ENCODE data around the gene KNOP1. TPM values are rescaled to one million over a fixed set of nuclear protein-coding genes. Genes with fewer than 3 reads are reported as not detected.
A peak's percentile ranks its signal among the peaks of the same experiment; 100 is the strongest.

Gene KNOP1
- total RNA-seq, 1 experiment from 2014 or later: 3.6 TPM

- H3K36me3 ChIP-seq (ENCODE audit: insufficient read depth, low read length): no peaks in the 10 kb centered on the region
- H3K79me2 ChIP-seq (ENCODE audit: low read length): no peaks in the 10 kb centered on the region
- H2AFZ ChIP-seq (ENCODE audit: low read length): no peak overlapping the region
- no peaks in the 10 kb centered on the region for H3K9me3 ChIP-seq (ENCODE audit: low read length)
- no peaks in the 10 kb centered on the region for H4K20me1 ChIP-seq (ENCODE audit: insufficient read depth, low read depth, low read length)
- H3K4me2 ChIP-seq (ENCODE audit: low read depth, low read length, poor library complexity, severe bottlenecking): no peak overlapping the region
- no peak overlapping the region for H3K27ac ChIP-seq (ENCODE audit: low read length)
- H3K4me3 ChIP-seq (ENCODE audit: low read length): no peak overlapping the region
- H3K27me3 ChIP-seq (ENCODE audit: low read length): no peaks in the 10 kb centered on the region
- peak; percentile 27 for DNase-seq
- H3K4me1 ChIP-seq (ENCODE audit: low read length): no peaks in the 10 kb centered on the region
- H3K9me2 ChIP-seq (replicated peaks; ENCODE audit: insufficient read depth, low read length): no peaks in the 10 kb centered on the region
- H3K9ac ChIP-seq (ENCODE audit: low read length): no peak overlapping the region
Observed at GRCh38 chr16:19698480-19699465, 19.3 kb downstream of the KNOP1 start.

GRCh38 chr16:19697756-19698318 is 20.2 kb downstream of the KNOP1 start:
- Histone ChIP-seq H3K27me3 (ENCODE audit: low read length) (no peaks in the 10 kb centered on the region), H3K36me3 (ENCODE audit: insufficient read depth, low read length) (no peaks in the 10 kb centered on the region), H2AFZ (ENCODE audit: low read length) (no peak overlapping the region), H3K79me2 (ENCODE audit: low read length) (no peaks in the 10 kb centered on the region), H4K20me1 (ENCODE audit: insufficient read depth, low read depth, low read length) (no peaks in the 10 kb centered on the region), H3K9me3 (ENCODE audit: low read length) (no peaks in the 10 kb centered on the region), H3K4me2 (ENCODE audit: low read depth, low read length, poor library complexity, severe bottlenecking) (no peak overlapping the region), H3K4me3 (ENCODE audit: low read length) (no peak overlapping the region), H3K9me2 (replicated peaks; ENCODE audit: insufficient read depth, low read length) (no peaks in the 10 kb centered on the region), H3K9ac (ENCODE audit: low read length) (no peak overlapping the region), H3K27ac (ENCODE audit: low read length) (no peak overlapping the region), H3K4me1 (ENCODE audit: low read length) (no peaks in the 10 kb centered on the region)
- peak; percentile 22 for DNase-seq

- Histone ChIP-seq H3K9me3 (ENCODE audit: low read length) (no peaks in the 10 kb centered on the region), H3K4me2 (ENCODE audit: low read depth, low read length, poor library complexity, severe bottlenecking) (no peak overlapping the region), H2AFZ (ENCODE audit: low read length) (no peak overlapping the region), H3K4me1 (ENCODE audit: low read length) (no peaks in the 10 kb centered on the region), H4K20me1 (ENCODE audit: insufficient read depth, low read depth, low read length) (no peaks in the 10 kb centered on the region), H3K27me3 (ENCODE audit: low read length) (no peaks in the 10 kb centered on the region), H3K36me3 (ENCODE audit: insufficient read depth, low read length) (no peaks in the 10 kb centered on the region), H3K9me2 (replicated peaks; ENCODE audit: insufficient read depth, low read length) (no peaks in the 10 kb centered on the region), H3K27ac (ENCODE audit: low read length) (no peak overlapping the region), H3K79me2 (ENCODE audit: low read length) (no peaks in the 10 kb centered on the region), H3K4me3 (ENCODE audit: low read length) (no peak overlapping the region), H3K9ac (ENCODE audit: low read length) (no peak overlapping the region)
- peak; percentile 10 for DNase-seq
Observed at GRCh38 chr16:19696961-19697360, 21.1 kb downstream of the KNOP1 start.

- Histone ChIP-seq H3K4me1 (ENCODE audit: low read length) (no peaks in the 10 kb centered on the region), H3K27ac (ENCODE audit: low read length) (no peak overlapping the region)
- peak; percentile 23 for DNase-seq
Observed at GRCh38 chr16:19696328-19696727, 21.7 kb downstream of the KNOP1 start.

GRCh38 chr16:19694989-19695388 is 23.0 kb downstream of the KNOP1 start:
- Histone ChIP-seq H3K9me2 (replicated peaks; ENCODE audit: insufficient read depth, low read length) (no peaks in the 10 kb centered on the region), H3K4me3 (ENCODE audit: low read length) (no peak overlapping the region), H3K79me2 (ENCODE audit: low read length) (no peaks in the 10 kb centered on the region), H4K20me1 (ENCODE audit: insufficient read depth, low read depth, low read length) (no peaks in the 10 kb centered on the region), H3K27me3 (ENCODE audit: low read length) (no peaks in the 10 kb centered on the region), H2AFZ (ENCODE audit: low read length) (no peak overlapping the region), H3K36me3 (ENCODE audit: insufficient read depth, low read length) (no peaks in the 10 kb centered on the region), H3K27ac (ENCODE audit: low read length) (no peak overlapping the region), H3K9ac (ENCODE audit: low read length) (no peak overlapping the region), H3K4me2 (ENCODE audit: low read depth, low read length, poor library complexity, severe bottlenecking) (no peak overlapping the region), H3K4me1 (ENCODE audit: low read length) (no peaks in the 10 kb centered on the region), H3K9me3 (ENCODE audit: low read length) (no peaks in the 10 kb centered on the region)
- no peak for DNase-seq

More at GRCh38 chr16:19696328-19696727, 21.7 kb downstream of the KNOP1 start:
- Histone ChIP-seq H3K9me3 (ENCODE audit: low read length) (no peaks in the 10 kb centered on the region), H2AFZ (ENCODE audit: low read length) (no peak overlapping the region), H4K20me1 (ENCODE audit: insufficient read depth, low read depth, low read length) (no peaks in the 10 kb centered on the region), H3K9me2 (replicated peaks; ENCODE audit: insufficient read depth, low read length) (no peaks in the 10 kb centered on the region), H3K79me2 (ENCODE audit: low read length) (no peaks in the 10 kb centered on the region), H3K4me3 (ENCODE audit: low read length) (no peak overlapping the region), H3K36me3 (ENCODE audit: insufficient read depth, low read length) (no peaks in the 10 kb centered on the region), H3K4me2 (ENCODE audit: low read depth, low read length, poor library complexity, severe bottlenecking) (no peak overlapping the region), H3K27me3 (ENCODE audit: low read length) (no peaks in the 10 kb centered on the region), H3K9ac (ENCODE audit: low read length) (no peak overlapping the region)

- no peaks in the 10 kb centered on the region for H3K4me1 ChIP-seq (ENCODE audit: low read length)
- no peaks in the 10 kb centered on the region for H3K79me2 ChIP-seq (ENCODE audit: low read length)
- no peaks in the 10 kb centered on the region for H3K27me3 ChIP-seq (ENCODE audit: low read length)
- H4K20me1 ChIP-seq (ENCODE audit: insufficient read depth, low read depth, low read length): no peaks in the 10 kb centered on the region
- H3K9ac ChIP-seq (ENCODE audit: low read length): no peak overlapping the region
- no peak overlapping the region for H3K4me2 ChIP-seq (ENCODE audit: low read depth, low read length, poor library complexity, severe bottlenecking)
- H3K36me3 ChIP-seq (ENCODE audit: insufficient read depth, low read length): no peaks in the 10 kb centered on the region
- DNase-seq: no peak
- no peaks in the 10 kb centered on the region for H3K9me3 ChIP-seq (ENCODE audit: low read length)
- no peak overlapping the region for H2AFZ ChIP-seq (ENCODE audit: low read length)
- no peak overlapping the region for H3K4me3 ChIP-seq (ENCODE audit: low read length)
- no peaks in the 10 kb centered on the region for H3K9me2 ChIP-seq (replicated peaks; ENCODE audit: insufficient read depth, low read length)
- no peak overlapping the region for H3K27ac ChIP-seq (ENCODE audit: low read length)
Observed at GRCh38 chr16:19691161-19691711, 26.8 kb downstream of the KNOP1 start.

- Histone ChIP-seq H3K27ac (ENCODE audit: low read length) (no peak overlapping the region), H3K79me2 (ENCODE audit: low read length) (no peaks in the 10 kb centered on the region), H3K9me2 (replicated peaks; ENCODE audit: insufficient read depth, low read length) (no peaks in the 10 kb centered on the region), H3K4me2 (ENCODE audit: low read depth, low read length, poor library complexity, severe bottlenecking) (no peak overlapping the region), H2AFZ (ENCODE audit: low read length) (no peak overlapping the region), H3K27me3 (ENCODE audit: low read length) (no peaks in the 10 kb centered on the region), H3K36me3 (ENCODE audit: insufficient read depth, low read length) (no peaks in the 10 kb centered on the region), H4K20me1 (ENCODE audit: insufficient read depth, low read depth, low read length) (no peaks in the 10 kb centered on the region), H3K4me1 (ENCODE audit: low read length) (no peaks in the 10 kb centered on the region), H3K9ac (ENCODE audit: low read length) (no peak overlapping the region), H3K4me3 (ENCODE audit: low read length) (no peak overlapping the region), H3K9me3 (ENCODE audit: low read length) (no peaks in the 10 kb centered on the region)
- no peak for DNase-seq
Observed at GRCh38 chr16:19690196-19690595, 27.8 kb downstream of the KNOP1 start.

GRCh38 chr16:19689342-19689741 is 28.7 kb downstream of the KNOP1 start:
- Histone ChIP-seq H3K27me3 (ENCODE audit: low read length) (no peaks in the 10 kb centered on the region), H3K4me1 (ENCODE audit: low read length) (no peaks in the 10 kb centered on the region), H3K9ac (ENCODE audit: low read length) (no peak overlapping the region), H3K36me3 (ENCODE audit: insufficient read depth, low read length) (no peaks in the 10 kb centered on the region), H3K79me2 (ENCODE audit: low read length) (no peaks in the 10 kb centered on the region), H3K27ac (ENCODE audit: low read length) (no peak overlapping the region), H3K9me2 (replicated peaks; ENCODE audit: insufficient read depth, low read length) (no peaks in the 10 kb centered on the region), H3K4me2 (ENCODE audit: low read depth, low read length, poor library complexity, severe bottlenecking) (no peak overlapping the region), H2AFZ (ENCODE audit: low read length) (no peak overlapping the region), H3K9me3 (ENCODE audit: low read length) (no peaks in the 10 kb centered on the region), H4K20me1 (ENCODE audit: insufficient read depth, low read depth, low read length) (no peaks in the 10 kb centered on the region), H3K4me3 (ENCODE audit: low read length) (no peak overlapping the region)
- no peak for DNase-seq
